KMS-11 (cell line): ENCODE results near the gene SSRP1.

Experiments used
- H2AFZ ChIP-seq: fragments of 200-600 bp; sonication (generic); 2 replicates; pipeline ENCODE4 v1.6.1; 2016; ENCODE audit warnings: antibody characterized with exemption, mixed run types, low read depth
- H3K27ac ChIP-seq: fragments of 200-600 bp; sonication (generic); 2 replicates; pipeline ENCODE4 v1.6.1; 2016; ENCODE audit warnings: mild to moderate bottlenecking, mixed run types
- H3K27me3 ChIP-seq: fragments of 200-600 bp; sonication (generic); 2 replicates; pipeline ENCODE4 v1.6.1; 2017; ENCODE audit warnings: mild to moderate bottlenecking, low read depth, mixed run types, moderate library complexity; ENCODE audit not compliant: insufficient read depth
- H3K36me3 ChIP-seq: fragments of 200-600 bp; sonication (generic); 2 replicates; pipeline ENCODE4 v1.6.1; 2017; ENCODE audit warnings: mild to moderate bottlenecking, mixed run types; ENCODE audit not compliant: insufficient read depth
- H3K4me1 ChIP-seq: fragments of 200-600 bp; sonication (generic); 2 replicates; pipeline ENCODE4 v1.6.1; 2016; ENCODE audit warnings: mild to moderate bottlenecking, low read depth, mixed run types; ENCODE audit not compliant: poor library complexity, severe bottlenecking
- H3K4me2 ChIP-seq: fragments of 200-600 bp; sonication (generic); 2 replicates; pipeline ENCODE4 v1.7.0; 2016; ENCODE audit warnings: mild to moderate bottlenecking, mixed run types
- H3K4me3 ChIP-seq: fragments of 200-600 bp; sonication (generic); IDR thresholded peaks from 2 replicates; pipeline ENCODE4 v1.6.1; 2017; ENCODE audit warnings: low read depth, low read length, mixed read lengths; ENCODE audit not compliant: insufficient read depth
- H3K79me2 ChIP-seq: fragments of 200-600 bp; sonication (generic); 2 replicates; pipeline ENCODE4 v1.6.1; 2016; ENCODE audit warnings: low read depth, mixed run types; ENCODE audit not compliant: insufficient read depth
- H3K9ac ChIP-seq: fragments of 200-600 bp; sonication (generic); 2 replicates; pipeline ENCODE4 v1.6.1; 2016; ENCODE audit warnings: mild to moderate bottlenecking, mixed run types
- H4K20me1 ChIP-seq: fragments of 200-600 bp; sonication (generic); 2 replicates; pipeline ENCODE4 v1.6.1; 2016; ENCODE audit warnings: mild to moderate bottlenecking, mixed run types; ENCODE audit not compliant: insufficient read depth
- CTCF ChIP-seq: fragments of 200-600 bp; sonication (generic); conservative IDR thresholded peaks from 2 replicates; pipeline ENCODE4 v1.6.1; 2017; ENCODE audit warnings: low read depth, mild to moderate bottlenecking, antibody characterized with exemption, low read length, moderate library complexity, mixed read lengths

Gene SSRP1

GRCh38 chr11:57316017-57316416 is 19.7 kb downstream of the SSRP1 start:
- no peak overlapping the region for H3K4me2 ChIP-seq
- H3K27me3 ChIP-seq, result no peaks in the 10 kb centered on the region
- H4K20me1 ChIP-seq, result no peaks in the 10 kb centered on the region
- H3K9ac ChIP-seq, result no peak overlapping the region
- no peaks in the 10 kb centered on the region for H3K36me3 ChIP-seq
- no peaks in the 10 kb centered on the region for H3K79me2 ChIP-seq
- H2AFZ ChIP-seq, result no peak overlapping the region
- no peaks in the 10 kb centered on the region for H3K4me1 ChIP-seq
- TF ChIP-seq CTCF, result no peak
- H3K27ac ChIP-seq, result no peak overlapping the region
- H3K4me3 ChIP-seq, result no peak overlapping the region

DNA sequence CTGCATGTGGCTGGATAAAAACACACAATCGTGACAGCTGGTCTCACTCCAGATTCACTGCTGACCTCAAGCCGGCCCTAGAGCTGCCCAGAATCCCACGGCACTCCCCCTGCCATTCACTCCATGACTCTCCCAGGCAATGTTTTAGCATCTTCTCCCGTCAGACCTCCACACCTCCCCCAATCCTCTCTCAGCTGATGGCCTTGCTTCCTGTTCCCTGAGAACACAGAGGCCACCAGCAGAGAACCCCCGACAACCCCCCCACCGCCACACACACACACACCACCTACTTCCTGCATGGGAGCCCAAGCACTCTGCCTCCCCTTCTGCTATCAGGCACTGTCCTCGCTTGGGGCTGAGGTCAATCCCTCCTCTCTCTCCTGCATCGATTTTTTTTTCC is 20.2 kb downstream of the SSRP1 start:
- H2AFZ ChIP-seq, result no peak overlapping the region
- no peak overlapping the region for H3K4me2 ChIP-seq
- H3K27me3 ChIP-seq, result no peaks in the 10 kb centered on the region
- no peak overlapping the region for H3K4me3 ChIP-seq
- no peaks in the 10 kb centered on the region for H4K20me1 ChIP-seq
- no peak overlapping the region for H3K9ac ChIP-seq
- H3K4me1 ChIP-seq, result no peaks in the 10 kb centered on the region
- no peaks in the 10 kb centered on the region for H3K36me3 ChIP-seq
- no peaks in the 10 kb centered on the region for H3K79me2 ChIP-seq
- TF ChIP-seq CTCF, result no peak
- H3K27ac ChIP-seq, result no peak overlapping the region

GRCh38 chr11:57314221-57314973 is 21.3 kb downstream of the SSRP1 start:
- Histone ChIP-seq H3K9ac (no peak overlapping the region), H3K36me3 (no peaks in the 10 kb centered on the region), H3K4me3 (no peak overlapping the region), H3K27me3 (no peaks in the 10 kb centered on the region), H2AFZ (no peak overlapping the region), H3K4me2 (no peak overlapping the region), H3K27ac (no peak overlapping the region), H3K4me1 (no peaks in the 10 kb centered on the region), H3K79me2 (no peaks in the 10 kb centered on the region), H4K20me1 (no peaks in the 10 kb centered on the region)
- no peak for TF ChIP-seq CTCF

- Histone ChIP-seq H3K27ac (no peak overlapping the region), H3K4me1 (no peaks in the 10 kb centered on the region), H4K20me1 (no peaks in the 10 kb centered on the region), H3K9ac (no peak overlapping the region), H2AFZ (no peak overlapping the region), H3K4me2 (no peak overlapping the region), H3K4me3 (no peak overlapping the region), H3K79me2 (no peaks in the 10 kb centered on the region), H3K36me3 (no peaks in the 10 kb centered on the region), H3K27me3 (no peaks in the 10 kb centered on the region)
- TF ChIP-seq CTCF, result no peak
Observed at GRCh38 chr11:57313788-57314135, 21.9 kb downstream of the SSRP1 start.
